Amniotic stem cell (primary cell): ENCODE data around the gene NFATC3.
"Not testable (repeated sequence)": the region's sequence is repeated elsewhere in the genome, so short reads cannot be mapped to it uniquely, and the experiment has no call there.

Experiments used
- DNase-seq: peaks from one replicate; lab custom pipeline; 2025; lab: John Stamatoyannopoulos, UW

Gene NFATC3

DNA sequence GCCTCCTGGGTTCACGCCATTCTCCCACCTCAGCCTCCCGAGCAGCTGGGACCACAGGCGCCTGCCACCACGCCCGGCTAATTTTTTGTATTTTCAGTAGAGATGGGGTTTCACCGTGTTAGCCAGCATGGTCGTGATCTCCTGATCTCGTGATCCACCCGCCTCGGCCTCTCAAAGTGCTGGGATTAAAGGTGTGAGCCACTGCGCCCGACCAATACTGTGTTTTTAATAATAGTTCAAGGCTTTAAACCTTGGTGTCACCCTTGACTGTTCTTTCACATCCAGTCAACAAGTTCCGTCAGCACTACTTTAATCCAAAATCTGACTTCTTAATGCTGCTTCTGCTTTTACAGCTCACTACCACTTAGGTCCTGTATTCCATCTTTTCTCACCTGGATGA, 33.8 kb downstream of the NFATC3 start:
- not testable (repeated sequence) for DNase-seq

DNA sequence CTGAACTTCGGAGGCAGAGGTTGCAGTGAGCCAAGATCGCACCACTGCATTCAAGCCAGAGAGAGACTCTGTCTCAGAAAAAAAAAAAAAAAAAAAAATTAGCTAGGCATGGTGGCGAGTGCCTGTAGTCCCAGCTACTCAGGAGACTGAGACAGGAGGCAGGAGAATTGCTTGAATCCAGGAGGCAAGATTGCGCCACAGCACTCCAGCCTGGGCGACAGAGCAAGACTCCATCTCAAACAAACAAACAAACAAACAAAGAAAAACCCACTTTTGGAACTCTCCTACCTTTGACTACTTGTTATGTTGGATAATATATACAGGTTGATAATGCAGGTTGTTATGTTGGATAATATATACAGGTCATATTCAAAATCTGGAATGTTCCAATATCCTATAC, 35.3 kb downstream of the NFATC3 start:
- not testable (repeated sequence) for DNase-seq

GRCh38 chr16:68126395-68126794, 41.2 kb downstream of the NFATC3 start:
- DNase-seq, result no peak

DNA sequence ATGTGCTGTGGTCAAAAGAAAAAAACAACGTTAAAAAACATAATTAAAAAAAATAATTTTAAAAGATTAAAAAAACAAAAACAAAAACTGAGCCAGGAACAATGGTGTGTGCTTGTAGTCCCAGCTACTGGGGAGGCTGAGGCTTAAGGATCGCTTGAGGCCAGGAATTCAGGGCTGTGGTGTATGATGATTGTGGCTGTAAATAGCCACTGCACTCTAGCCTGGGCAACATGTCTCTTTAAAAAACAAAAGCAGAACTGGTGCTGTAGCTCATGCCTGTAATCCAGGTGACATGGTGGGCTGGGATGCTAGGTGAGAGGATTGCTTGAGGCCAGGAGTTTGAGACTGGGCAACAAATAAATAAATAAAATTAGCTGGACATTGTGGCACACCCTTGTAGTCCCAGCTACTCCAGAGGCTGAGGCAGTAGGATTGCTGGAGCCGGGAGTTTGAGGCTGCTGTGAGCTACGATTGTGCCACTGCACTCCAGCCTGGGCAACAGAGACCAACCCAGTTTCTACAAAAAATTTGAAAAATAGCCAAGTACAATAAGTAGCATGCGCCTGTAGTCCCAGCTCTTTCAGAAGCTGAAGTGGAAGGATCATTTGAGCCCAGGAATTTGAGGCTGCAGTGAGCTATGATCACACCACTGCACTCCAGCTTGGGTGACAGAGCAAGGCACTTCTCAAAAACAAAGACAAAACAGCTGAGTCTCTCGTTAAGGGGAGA, 43.6 kb downstream of the NFATC3 start:
- DNase-seq, result no peak

- DNase-seq, result no peak
Observed at GRCh38 chr16:68130520-68130919, 45.4 kb downstream of the NFATC3 start.

DNA sequence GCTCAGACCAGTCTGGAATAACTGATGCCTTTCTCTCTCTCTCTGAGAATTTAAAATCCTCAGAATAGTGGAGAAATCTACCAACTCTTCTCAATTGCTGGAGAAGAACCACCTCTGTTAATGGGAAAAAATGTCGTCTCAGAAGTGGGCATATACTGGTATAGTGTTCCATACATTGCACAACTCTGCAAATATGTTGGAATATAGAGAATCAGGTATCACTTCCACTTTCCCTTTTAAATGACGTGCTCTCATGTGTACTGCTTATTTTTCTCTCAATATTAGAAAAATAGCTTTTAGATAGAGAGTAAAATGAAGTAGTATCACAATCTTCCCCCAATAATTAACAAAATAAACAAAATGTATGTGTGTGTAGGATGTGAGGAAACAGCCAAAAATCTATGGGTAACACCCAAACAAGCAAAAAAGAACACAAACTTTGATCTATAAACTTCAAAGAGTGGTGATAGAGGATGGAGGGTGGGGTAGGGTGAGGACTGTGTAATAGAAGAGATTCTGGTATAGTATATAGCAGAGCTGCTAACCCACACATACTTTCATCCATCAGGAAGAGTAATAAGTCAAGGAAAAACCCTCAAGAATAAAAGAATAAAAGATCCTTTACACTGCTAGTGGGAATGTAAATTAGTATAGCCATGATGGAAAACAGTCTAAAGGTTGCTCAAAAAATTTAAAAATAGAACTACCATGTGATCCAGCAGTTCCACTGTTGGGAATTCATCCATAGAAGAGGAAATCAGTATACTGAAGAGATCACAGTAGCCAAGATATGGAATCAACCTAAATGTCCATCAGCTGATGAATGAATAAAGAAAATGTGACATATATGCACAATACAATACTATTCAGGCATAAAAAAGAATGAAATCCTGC, 46.9 kb downstream of the NFATC3 start:
- DNase-seq, result no peak

DNA sequence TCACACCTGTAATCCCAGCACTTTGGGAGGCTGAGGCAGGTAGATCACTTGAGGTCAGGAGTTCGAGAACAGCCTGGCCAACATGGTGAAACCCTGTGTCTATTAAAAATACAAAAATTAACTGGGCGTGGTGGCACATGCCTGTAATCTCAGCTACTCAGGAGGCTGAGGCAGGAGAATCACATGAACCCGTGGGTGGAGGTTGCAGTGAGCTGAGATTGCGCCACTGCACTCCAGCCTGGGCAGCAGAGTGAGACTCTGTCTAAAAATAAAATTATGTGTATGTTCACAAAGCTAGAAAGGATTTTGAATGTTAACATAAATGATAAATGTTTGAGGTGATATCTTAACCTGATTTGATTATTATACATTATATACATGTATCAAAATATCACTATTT, 47.8 kb downstream of the NFATC3 start:
- not testable (repeated sequence) for DNase-seq

GRCh38 chr16:68134644-68135043, 49.5 kb downstream of the NFATC3 start:
- no peak for DNase-seq

GRCh38 chr16:68136515-68136914, 51.3 kb downstream of the NFATC3 start:
- no peak for DNase-seq

GRCh38 chr16:68144008-68144407, 58.8 kb downstream of the NFATC3 start:
- DNase-seq, result no peak

DNA sequence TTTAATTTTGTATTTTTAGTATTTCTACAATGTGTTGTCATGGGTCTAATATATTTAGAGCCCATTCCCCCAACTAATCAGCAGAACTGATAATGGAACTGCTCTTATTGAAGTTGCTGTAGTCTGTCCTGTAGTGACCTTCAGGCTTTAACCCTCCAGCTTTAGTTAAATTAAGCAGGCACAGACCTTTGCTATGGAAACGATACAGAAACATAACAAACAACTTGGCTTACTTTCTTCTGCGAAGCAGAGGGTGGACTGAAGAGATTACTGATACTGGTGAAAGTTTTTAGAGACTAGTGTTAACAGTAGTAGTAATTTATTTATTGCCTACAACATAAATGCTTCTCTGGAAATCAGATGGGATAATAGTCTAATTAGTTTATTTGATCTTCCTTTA, 61.4 kb downstream of the NFATC3 start:
- no peak for DNase-seq

- no peak for DNase-seq
Observed at GRCh38 chr16:68147444-68147843, 62.3 kb downstream of the NFATC3 start.

GRCh38 chr16:68149596-68149995, 64.4 kb downstream of the NFATC3 start:
- DNase-seq, result no peak

DNA sequence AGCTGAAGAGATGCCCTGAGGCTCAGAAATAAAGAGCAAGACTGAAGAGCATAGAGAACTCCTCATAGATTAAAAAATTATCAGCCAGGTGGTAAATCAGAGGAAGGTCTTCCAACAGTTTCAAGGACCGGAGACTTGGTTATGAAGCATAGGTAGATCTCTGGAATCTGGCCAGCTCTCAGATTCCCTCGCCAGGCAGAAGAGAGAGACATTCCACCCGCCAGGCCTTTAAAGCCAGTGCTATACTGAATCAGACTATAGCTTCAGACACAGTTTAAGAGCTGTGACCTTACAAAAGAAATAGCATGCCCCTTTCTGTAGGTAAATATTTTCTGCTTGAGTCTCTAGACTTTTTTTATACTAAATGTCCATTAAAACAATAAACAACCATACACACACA, 70.3 kb downstream of the NFATC3 start:
- no peak for DNase-seq

DNA sequence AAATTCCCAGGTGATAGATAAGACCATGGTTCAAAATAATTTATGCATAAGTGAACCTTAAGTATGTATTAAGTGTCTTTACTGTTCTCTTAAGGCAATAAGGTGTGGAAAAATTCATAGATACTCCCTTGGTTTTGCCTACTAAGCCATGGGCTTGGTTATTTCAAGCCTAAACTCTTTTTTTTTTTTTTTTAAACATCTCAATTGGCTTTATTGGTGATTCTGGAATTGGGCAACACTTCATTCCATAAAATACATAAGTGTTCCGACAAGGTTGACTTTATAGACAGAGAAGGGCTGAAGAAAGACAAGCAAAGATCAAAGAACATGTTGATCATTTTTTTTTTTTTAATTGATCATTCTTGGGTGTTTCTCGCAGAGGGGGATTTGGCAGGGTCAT, 77.2 kb downstream of the NFATC3 start:
- DNase-seq, result no peak

GRCh38 chr16:68163275-68163674, 78.1 kb downstream of the NFATC3 start:
- DNase-seq, result not testable (repeated sequence)

DNA sequence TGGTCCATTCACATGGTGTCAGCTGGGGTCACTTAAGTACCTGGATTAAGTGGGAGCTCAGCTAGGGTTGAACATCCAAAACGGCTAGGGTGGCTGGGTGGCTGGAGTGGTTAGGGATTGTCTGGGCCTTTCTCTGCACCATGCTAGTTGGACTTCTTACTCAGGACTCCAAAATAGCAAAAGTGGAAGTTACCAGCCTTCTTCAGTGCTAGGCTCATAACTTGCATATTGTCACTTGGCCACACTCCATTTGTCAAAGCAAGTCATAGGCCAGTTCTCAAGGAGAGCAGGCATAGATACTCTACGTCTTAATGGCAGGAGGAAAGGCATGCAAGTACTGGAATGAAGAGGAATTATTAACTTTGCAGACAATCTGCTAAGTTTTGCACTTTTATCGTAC, 81.1 kb downstream of the NFATC3 start:
- no peak for DNase-seq

DNA sequence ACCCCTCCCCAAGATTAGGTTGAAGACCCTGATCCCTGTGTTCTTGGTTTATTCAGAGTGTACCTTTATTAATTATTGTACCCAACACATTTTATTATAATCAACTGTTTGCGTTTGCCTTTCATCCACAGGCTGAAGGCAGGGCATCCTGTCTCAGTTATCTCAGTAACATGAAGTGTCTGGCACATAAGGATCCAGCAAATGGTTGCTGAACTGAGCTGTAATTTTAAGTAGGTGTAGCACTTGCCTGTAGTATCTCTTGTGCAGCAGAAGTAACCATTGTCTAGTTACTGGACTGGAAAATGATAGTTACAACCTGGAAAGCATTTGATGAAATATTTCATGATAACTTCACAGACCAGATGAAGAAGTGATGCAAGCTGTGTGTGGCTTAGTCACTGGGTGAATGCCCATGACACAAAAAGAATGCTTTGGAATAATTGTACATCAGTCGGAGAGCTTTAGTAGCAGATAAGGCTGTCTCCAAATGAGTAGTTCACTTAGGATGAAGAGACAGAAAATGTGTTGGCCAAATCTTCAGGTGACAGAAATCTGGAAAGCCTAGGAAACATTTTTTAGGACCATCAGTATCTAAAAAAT, 94.1 kb downstream of the NFATC3 start:
- DNase-seq, result no peak

DNA sequence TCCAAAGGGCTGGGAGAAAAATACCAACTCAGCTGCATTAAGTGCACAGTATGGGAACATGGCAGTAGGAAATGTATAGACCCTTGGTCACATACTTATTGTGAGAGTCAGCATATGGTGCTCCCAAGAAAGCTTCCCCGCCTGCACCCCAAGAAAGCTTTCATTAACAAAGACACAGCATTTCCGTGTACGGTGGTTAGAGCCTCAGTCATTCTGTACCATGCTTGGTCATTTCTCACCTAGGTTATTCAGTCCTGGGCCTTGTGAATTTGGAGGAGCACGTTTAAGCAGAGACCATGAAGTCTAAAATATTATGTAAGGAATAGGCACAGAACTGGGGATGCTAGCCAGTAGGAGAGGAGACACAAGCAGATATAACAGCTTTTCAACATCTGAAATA, 94.7 kb downstream of the NFATC3 start:
- DNase-seq, result no peak

DNA sequence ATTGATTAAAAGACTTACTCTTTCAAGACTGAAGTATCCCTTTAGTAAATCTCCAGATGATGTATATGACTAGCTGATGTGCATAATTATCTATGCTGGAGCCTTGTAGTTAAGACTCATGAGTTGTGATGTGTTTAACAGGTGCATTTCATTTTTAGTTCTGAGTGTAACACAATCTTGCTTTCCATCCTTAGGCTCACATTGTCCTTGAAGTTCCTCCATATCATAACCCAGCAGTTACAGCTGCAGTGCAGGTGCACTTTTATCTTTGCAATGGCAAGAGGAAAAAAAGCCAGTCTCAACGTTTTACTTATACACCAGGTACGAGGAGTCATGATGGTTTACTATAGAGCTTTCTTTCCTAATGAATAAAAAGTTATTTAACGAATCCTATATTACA, 97.9 kb downstream of the NFATC3 start:
- no peak for DNase-seq

- no peak for DNase-seq
Observed at GRCh38 chr16:68186877-68187276, 101.7 kb downstream of the NFATC3 start.

DNA sequence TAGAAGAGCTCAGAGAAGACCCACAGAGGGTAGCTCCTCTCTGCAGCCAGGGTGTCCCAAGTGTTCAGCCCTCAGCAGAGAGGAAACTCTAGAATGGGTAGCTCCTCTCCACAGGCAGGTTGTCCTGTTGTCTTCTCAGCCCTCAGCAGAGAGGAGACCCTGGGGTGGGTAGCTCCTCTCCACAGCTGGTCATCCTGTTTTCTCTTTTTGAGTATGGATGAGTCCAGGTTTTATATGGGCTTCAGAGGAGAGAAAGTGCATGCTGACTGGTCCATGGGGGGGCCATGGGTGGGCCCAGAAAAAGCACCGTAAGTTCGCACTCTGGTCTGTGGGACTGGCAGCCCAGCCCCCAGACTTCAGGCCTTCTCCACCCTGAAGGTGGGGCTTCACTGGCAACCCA, 102.3 kb downstream of the NFATC3 start:
- DNase-seq, result no peak

DNA sequence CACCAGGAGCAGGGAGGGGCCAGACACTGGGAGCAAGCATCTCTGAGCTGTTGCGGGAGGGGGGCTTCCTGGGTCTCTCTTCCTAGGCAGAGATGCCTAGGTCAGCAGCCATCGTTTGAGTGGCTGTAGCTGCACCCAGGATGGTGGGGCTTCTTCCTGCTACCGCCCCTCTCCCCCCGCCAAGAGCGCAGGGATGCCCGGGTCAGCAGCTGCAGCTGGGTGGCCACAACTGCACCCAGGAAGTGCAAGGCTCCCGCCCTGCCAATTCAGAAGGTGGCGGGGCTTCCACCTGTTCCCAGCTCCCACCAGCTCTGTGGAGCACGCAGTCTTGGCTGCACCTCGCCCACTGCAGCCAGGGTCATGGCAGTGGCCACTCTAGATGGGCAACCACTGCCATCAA, 103.0 kb downstream of the NFATC3 start:
- no peak for DNase-seq
